Left lobe of liver (tissue), 2 donors: ENCODE measurements around the gene ADGRG1. TPM values are rescaled to one million over a fixed set of nuclear protein-coding genes. Genes with fewer than 3 reads are reported as not detected.

Experiments used
- ATAC-seq: fragments of 200-7000 bp; cut with Tn5 transposase; one replicate; pipeline ENCODE4 v1.9.1; 2020; ENCODE audit warnings: mild to moderate bottlenecking, moderate library complexity
- DNase-seq: peaks from one replicate; pipeline ENCODE4 v3.0.0-alpha.2; 2020; ENCODE audit warnings: low spot score
- total RNA-seq: library from RNA; stranded (reverse); gene quantifications from one replicate; pipeline ENCODE4 v1.2.1, GENCODE V29; 2021
- donor health status: DM: no; HTN: no; CAD: no; lungs with moderate emphysema.
- donor health status: DM: no; HTN: yes; CAD: no.

The ADGRG1 gene
- total RNA-seq, 1 donor from 2014 or later, result 5.1 TPM

GRCh38 chr16:57647136-57647875 is 18.9 kb downstream of the ADGRG1 start:
- DNase-seq, result no peak
- no peak for ATAC-seq

- ATAC-seq, result no peak
- no peak for DNase-seq
Measured at GRCh38 chr16:57648125-57648524, 19.7 kb downstream of the ADGRG1 start.

GRCh38 chr16:57648581-57649442 is 20.4 kb downstream of the ADGRG1 start:
- ATAC-seq, result peak; percentile 97

GRCh38 chr16:57649443-57649751 is 21.0 kb downstream of the ADGRG1 start:
- DNase-seq (no peak), ATAC-seq (no peak)

More at GRCh38 chr16:57648581-57649442, 20.4 kb downstream of the ADGRG1 start:
- peak; percentile 86 for DNase-seq

- no peak for DNase-seq
- ATAC-seq, result no peak
Measured at GRCh38 chr16:57649846-57650245, 21.4 kb downstream of the ADGRG1 start.

- DNase-seq, result no peak
- no peak for ATAC-seq
Measured at GRCh38 chr16:57651344-57652333, 23.2 kb downstream of the ADGRG1 start.

GRCh38 chr16:57652695-57653471 is 24.5 kb downstream of the ADGRG1 start:
- DNase-seq (no peak), ATAC-seq (no peak)

GRCh38 chr16:57653936-57654335 is 25.5 kb downstream of the ADGRG1 start:
- no peak for ATAC-seq
- DNase-seq, result no peak

GRCh38 chr16:57656342-57656955 is 28.0 kb downstream of the ADGRG1 start:
- DNase-seq (no peak), ATAC-seq (no peak)

GRCh38 chr16:57657228-57657627 is 28.8 kb downstream of the ADGRG1 start:
- no peak for DNase-seq
- no peak for ATAC-seq

- ATAC-seq (no peak), DNase-seq (no peak)
Measured at GRCh38 chr16:57658130-57658877, 29.9 kb downstream of the ADGRG1 start.

- DNase-seq, result no peak
- no peak for ATAC-seq
Measured at GRCh38 chr16:57658878-57659674, 30.6 kb downstream of the ADGRG1 start.

GRCh38 chr16:57660715-57661463 is 32.5 kb downstream of the ADGRG1 start:
- peak; percentile 78 for ATAC-seq
- DNase-seq, result no peak

GRCh38 chr16:57661510-57661909 is 33.1 kb downstream of the ADGRG1 start:
- no peak for ATAC-seq
- no peak for DNase-seq

- DNase-seq (no peak), ATAC-seq (no peak)
Measured at GRCh38 chr16:57661936-57662906, 33.8 kb downstream of the ADGRG1 start.

- ATAC-seq (no peak), DNase-seq (no peak)
Measured at GRCh38 chr16:57663436-57663835, 35.0 kb downstream of the ADGRG1 start.
